H1 (cell line): ENCODE results near the gene ALPL. TPM values are rescaled to one million over a fixed set of nuclear protein-coding genes. Genes with fewer than 3 reads are reported as not detected.

Experiments used
- CTCF ChIA-PET: fragments of 300-600 bp; sonication (Branson Sonifier 250); formaldehyde crosslinking; loops from one replicate; lab custom pipeline; 2021; ENCODE audit not compliant: partially characterized antibody; lab: Charles Lee
- POLR2A ChIA-PET: fragments of 300-600 bp; sonication (Branson Sonifier 250); formaldehyde crosslinking; loops from one replicate; lab custom pipeline; 2021; ENCODE audit warnings: inconsistent platforms; ENCODE audit not compliant: partially characterized antibody; lab: Charles Lee
- DNase-seq, 2 experiments: peaks; one replicate each; pipeline versions ENCODE4 v3.0.0 to v3.0.0-alpha.2; 2010 to 2022; ENCODE audit warnings: low spot score in 2 of 2, low read depth in 1 of 2, mixed read lengths in 1 of 2
- FAIRE-seq: peaks from 2 replicates; lab custom pipeline; 2011; peaks lifted over from hg19 to GRCh38; lab: Jason Lieb, UNC
- H2AFZ ChIP-seq: 2 replicates; pipeline ENCODE4 v1.8.1; 2012; ENCODE audit warnings: low read length, inconsistent platforms
- H2AK5ac ChIP-seq: 2 replicates; pipeline ENCODE4 v1.6.1; 2013; ENCODE audit warnings: low read depth, low read length
- H2BK120ac ChIP-seq: replicated peaks from 2 replicates; pipeline ENCODE3; 2013; ENCODE audit warnings: low read depth, low read length, inconsistent platforms
- H2BK12ac ChIP-seq: 2 replicates; pipeline ENCODE4 v1.6.1; 2013; ENCODE audit warnings: low read depth, low read length
- H2BK15ac ChIP-seq: 2 replicates; pipeline ENCODE4 v1.6.1; 2013; ENCODE audit warnings: low read length
- H2BK20ac ChIP-seq: 2 replicates; pipeline ENCODE4 v1.6.1; 2013; ENCODE audit warnings: low read length
- H2BK5ac ChIP-seq: 2 replicates; pipeline ENCODE4 v1.6.1; 2013; ENCODE audit warnings: low read depth, low read length
- H3K14ac ChIP-seq: 2 replicates; pipeline ENCODE4 v1.6.1; 2013; ENCODE audit warnings: inconsistent platforms; ENCODE audit not compliant: insufficient read length
- H3K18ac ChIP-seq: 2 replicates; pipeline ENCODE4 v1.6.1; 2013; ENCODE audit warnings: low read length; ENCODE audit errors: extremely low read depth
- H3K23ac ChIP-seq: 2 replicates; pipeline ENCODE4 v1.6.1; 2013; ENCODE audit warnings: inconsistent platforms; ENCODE audit not compliant: insufficient read length
- H3K23me2 ChIP-seq: 2 replicates; pipeline ENCODE4 v1.6.1; 2013; ENCODE audit warnings: low read depth, low read length
- H3K27ac ChIP-seq: 2 replicates; pipeline ENCODE4 v1.6.1; 2011; ENCODE audit warnings: low read depth, low read length, inconsistent platforms
- H3K27me3 ChIP-seq, 4 experiments: replicated peaks in 1 of 4; 1 replicate in 1 of 4; 2 replicates in 3 of 4; pipeline versions ENCODE4 v1.6.1 to v1.8.1; 2011 to 2013; ENCODE audit warnings: low read length in 3 of 4, mild to moderate bottlenecking in 3 of 4, inconsistent platforms in 2 of 4, mixed read lengths in 2 of 4, moderate library complexity in 1 of 4; ENCODE audit not compliant: control insufficient read depth in 3 of 4, insufficient read depth in 3 of 4; ENCODE audit errors: extremely low read depth in 1 of 4
- H3K36me3 ChIP-seq, 4 experiments: 2 replicates each; pipeline versions ENCODE4 v1.6.1 to v1.8.1; 2011 to 2013; ENCODE audit warnings: mild to moderate bottlenecking in 4 of 4, low read length in 3 of 4, moderate library complexity in 2 of 4, control low read depth in 1 of 4, inconsistent platforms in 1 of 4; ENCODE audit not compliant: insufficient read depth in 4 of 4, control insufficient read depth in 2 of 4
- H3K4ac ChIP-seq: replicated peaks from 2 replicates; pipeline ENCODE3; 2013; ENCODE audit warnings: low read length, low read depth, mixed read lengths, inconsistent platforms; ENCODE audit not compliant: insufficient read length
- H3K4me1 ChIP-seq, 4 experiments: replicated peaks in 1 of 4; 1 replicate in 1 of 4; 2 replicates in 3 of 4; pipeline versions ENCODE4 v1.6.1 to v1.8.1; 2011 to 2013; ENCODE audit warnings: low read length in 3 of 4, inconsistent platforms in 2 of 4, mixed read lengths in 1 of 4; ENCODE audit not compliant: insufficient read depth in 4 of 4, control insufficient read depth in 3 of 4
- H3K4me2 ChIP-seq, 2 experiments: 2 replicates each; pipeline versions ENCODE4 v1.6.1 to v1.8.1; 2011 to 2013; ENCODE audit warnings: low read depth in 2 of 2, low read length in 2 of 2, control low read depth in 1 of 2, inconsistent platforms in 1 of 2, mild to moderate bottlenecking in 1 of 2; ENCODE audit not compliant: insufficient read depth in 1 of 2
- H3K4me3 ChIP-seq, 4 experiments: fragments of 200-600, 300-600 bp in 1 of 4; sonication (generic), shearing (Covaris generic), sonication (Bioruptor Twin) in 1 of 4; 2 replicates each; pipeline versions ENCODE4 v1.5.1 to v1.8.1; 2011 to 2016; ENCODE audit warnings: low read length in 4 of 4, low read depth in 3 of 4, control low read depth in 2 of 4, inconsistent platforms in 2 of 4, mild to moderate bottlenecking in 2 of 4, mixed read lengths in 1 of 4, moderate library complexity in 1 of 4; ENCODE audit not compliant: insufficient read depth in 2 of 4; ENCODE audit errors: extremely low read depth in 1 of 4
- H3K56ac ChIP-seq: replicated peaks from 2 replicates; pipeline ENCODE3; 2013; ENCODE audit warnings: low read depth, mild to moderate bottlenecking, mixed read lengths, low read length, inconsistent platforms; ENCODE audit not compliant: insufficient read length
- H3K79me1 ChIP-seq: 2 replicates; pipeline ENCODE4 v1.6.1; 2013; ENCODE audit warnings: low read depth, low read length, control low read depth
- H3K79me2 ChIP-seq, 2 experiments: 2 replicates each; pipeline versions ENCODE4 v1.6.1 to v1.8.1; 2012 to 2013; ENCODE audit warnings: low read length in 2 of 2, mild to moderate bottlenecking in 2 of 2, inconsistent platforms in 1 of 2; ENCODE audit not compliant: insufficient read depth in 2 of 2, control insufficient read depth in 1 of 2
- H3K9ac ChIP-seq, 4 experiments: replicated peaks in 1 of 4; 1 replicate in 1 of 4; 2 replicates in 3 of 4; pipeline versions ENCODE4 v1.6.1 to v1.8.1; 2011 to 2013; ENCODE audit warnings: low read depth in 3 of 4, low read length in 3 of 4, control low read depth in 2 of 4, mild to moderate bottlenecking in 2 of 4, moderate library complexity in 2 of 4, inconsistent platforms in 1 of 4; ENCODE audit errors: extremely low read depth in 1 of 4
- H3K9me3 ChIP-seq, 2 experiments: 2 replicates each; pipeline versions ENCODE4 v1.6.1 to v1.8.1; 2012 to 2013; ENCODE audit warnings: mild to moderate bottlenecking in 2 of 2, moderate library complexity in 2 of 2, control low read depth in 1 of 2, inconsistent platforms in 1 of 2, low read depth in 1 of 2, low read length in 1 of 2, mixed read lengths in 1 of 2; ENCODE audit not compliant: insufficient read depth in 2 of 2
- H4K20me1 ChIP-seq, 2 experiments: replicated peaks in 1 of 2; 2 replicates each; pipeline versions ENCODE3 to v1.8.1; 2011 to 2013; ENCODE audit warnings: inconsistent platforms in 2 of 2, low read length in 2 of 2, mild to moderate bottlenecking in 1 of 2; ENCODE audit not compliant: insufficient read depth in 2 of 2, control insufficient read depth in 1 of 2
- H4K5ac ChIP-seq: 2 replicates; pipeline ENCODE4 v1.6.1; 2013; ENCODE audit warnings: low read length, low read depth, mixed read lengths, inconsistent platforms; ENCODE audit not compliant: insufficient read length
- H4K8ac ChIP-seq: 2 replicates; pipeline ENCODE4 v1.8.0; 2013; ENCODE audit warnings: mild to moderate bottlenecking, moderate library complexity, low read length, inconsistent platforms; ENCODE audit not compliant: insufficient read depth; ENCODE audit errors: extremely low read depth
- H4K91ac ChIP-seq: replicated peaks from 2 replicates; pipeline ENCODE3; 2013; ENCODE audit warnings: low read length, mixed read lengths, inconsistent platforms; ENCODE audit not compliant: insufficient read length
- CREB1 ChIP-seq: IDR thresholded peaks from 2 replicates; pipeline ENCODE4 v1.6.1; 2012; ENCODE audit warnings: inconsistent platforms
- WGBS, 2 experiments: shearing (Covaris generic) in 1 of 2; methylation state at CpG; one replicate each; pipeline versions ENCODE4 v1.1.6 to v1.1.7; 2013 to 2015; ENCODE audit warnings: low lambda C conversion rate in 2 of 2, mixed read lengths in 2 of 2, inconsistent platforms in 1 of 2, low coverage in 1 of 2, missing lambda C conversion rate in 1 of 2; ENCODE audit not compliant: insufficient replicate concordance in 2 of 2, insufficient coverage in 1 of 2, insufficient read length in 1 of 2; ENCODE audit errors: extremely low coverage in 1 of 2, missing lambda C conversion rate in 1 of 2; 5-methylcytosine and 5-hydroxymethylcytosine counted together
- polyA plus RNA-seq, 7 experiments: library from polyadenylated mRNA; depleted of rRNA in 3 of 7; stranded (reverse) in 5 of 7; unstranded in 2 of 7; fragments of >200 nt in 5 of 7; fragments of 200-250 nt in 2 of 7; gene quantifications; 1 replicate in 5 of 7; 2 replicates in 1 of 7; 4 replicates in 1 of 7; pipeline versions ENCODE4 v1.2.1 to v1.2.3, GENCODE V29; 2011 to 2013; ENCODE audit warnings: missing spikeins in 2 of 7, mixed read lengths in 2 of 7
- total RNA-seq: library from RNA; stranded (reverse); fragmentation: NEBNext Ultra II Directional; extraction: Animal tissue kit (Norgen Biotek cat#: 25700); gene quantifications from 2 replicates; pipeline ENCODE4 v1.2.1, GENCODE V29; 2021

Gene ALPL
- total and polyA plus RNA-seq, 2 of the 8 experiments (the other 6 are each of a cell fraction or from before 2014, with no cell fraction given): 175 to 362 TPM

DNA sequence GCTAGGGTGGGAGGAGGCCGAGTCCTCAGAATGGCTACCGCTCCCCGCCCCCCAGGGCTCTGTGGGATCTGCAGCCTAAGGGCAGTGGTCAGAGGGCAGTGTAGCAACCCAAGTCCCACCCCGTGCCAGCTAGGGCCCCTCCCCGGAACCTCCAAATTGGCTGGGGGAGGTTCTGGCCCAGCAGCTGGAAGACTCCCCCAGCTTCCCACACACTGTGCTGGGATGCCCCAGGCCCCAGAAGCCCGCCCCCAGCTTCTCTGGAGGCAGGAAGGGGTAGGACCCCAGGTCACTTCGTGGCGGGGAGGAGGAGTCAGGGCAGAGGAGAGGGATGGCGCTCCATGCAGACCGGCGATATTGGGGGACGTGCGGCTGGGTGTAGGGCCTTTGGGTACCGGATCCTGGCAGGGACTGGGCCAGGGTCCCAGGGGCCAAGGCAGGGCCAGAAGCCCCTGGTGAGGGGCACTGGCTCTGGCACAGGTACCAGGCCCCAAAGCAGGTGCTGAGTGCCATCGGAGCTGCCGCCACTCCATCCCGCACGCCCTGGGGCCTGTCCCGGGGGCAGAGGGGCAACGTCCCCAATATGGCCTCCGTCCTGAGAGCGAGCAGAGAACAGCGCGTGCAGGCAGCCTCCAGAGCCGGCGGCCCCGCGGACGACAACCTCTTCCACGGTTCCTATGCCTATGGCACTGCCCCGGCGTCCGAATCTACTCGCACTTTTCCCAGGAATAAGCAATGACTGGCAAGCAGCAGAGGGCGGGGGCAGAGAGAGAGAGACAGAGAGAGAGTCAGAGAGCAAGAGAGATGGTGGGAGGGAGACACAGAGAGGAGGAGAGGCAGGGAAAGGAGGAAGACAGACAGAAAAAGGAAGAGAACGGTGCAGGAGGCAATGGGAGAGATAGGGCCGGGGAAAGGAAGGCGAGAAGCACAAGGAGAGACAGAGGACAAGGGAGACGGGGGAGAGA, 94.2 kb downstream of the ALPL start:
- no peak overlapping the region for H3K23ac ChIP-seq
- no peak overlapping the region; the same call in 1 of the 2 replicates for H2BK12ac ChIP-seq
- no peak overlapping the region for H3K14ac ChIP-seq
- 0 out of 2 replicates have a peak overlapping the region, but pooled peaks have one; percentile 39 for H2AK5ac ChIP-seq
- no peak overlapping the region for H4K5ac ChIP-seq
- H3K79me1 ChIP-seq: peaks cover 2% of the 10 kb centered on the region; the same call in 1 of the 2 replicates
- peaks cover 5% of the 10 kb centered on the region; the same call in 1 of the 2 replicates for H3K23me2 ChIP-seq
- no peaks in the 10 kb centered on the region for H3K79me2 ChIP-seq
- H3K36me3 ChIP-seq: no peaks in the 10 kb centered on the region
- no peak overlapping the region for H2BK15ac ChIP-seq
- peaks cover 2 to 7% (median 3%) of the 10 kb centered on the region in 4 experiments; a peak in 6 of 7 replicates for H3K4me1 ChIP-seq
- no peak overlapping the region for H2BK20ac ChIP-seq
- no peak overlapping the region for H3K18ac ChIP-seq
- no peak for FAIRE-seq
- no peak for DNase-seq
- H3K27me3 ChIP-seq: no peaks in the 10 kb centered on the region
- peaks cover 0 to 4% of the 10 kb centered on the region in 2 experiments for H4K20me1 ChIP-seq
- H3K9me3 ChIP-seq: no peaks in the 10 kb centered on the region
- POLR2A ChIA-PET: interaction anchor here (0.9 to 1.3 kb wide), 2 partner anchors 19 to 57 kb away, joined by 3 to 4 read pairs; no protein-coding TSS in a partner anchor
- no peak overlapping the region for H3K27ac ChIP-seq
- H2AFZ ChIP-seq: no peak overlapping the region
- H3K4me2 ChIP-seq: no peak overlapping the region
- H3K56ac ChIP-seq: no peak overlapping the region
- no peak overlapping the region for H3K4ac ChIP-seq
- peak overlapping the region; percentile 54 for H4K91ac ChIP-seq
- H3K4me3 ChIP-seq: no peak overlapping the region
- 90% methylated on average over 28 of the region's 39 CpGs; no CpG with 5 or more reads in 1 of the 2 experiments for WGBS, 2 experiments
- CTCF ChIA-PET: interaction anchor here (1.1 to 1.6 kb wide), 3 partner anchors 9 to 31 kb away, joined by 3 to 6 read pairs (median 3); no protein-coding TSS in a partner anchor
- H3K9ac ChIP-seq: no peak overlapping the region
- H4K8ac ChIP-seq: no peak overlapping the region; the same call in 1 of the 2 replicates
- 0 out of 2 replicates have a peak overlapping the region, but pooled peaks have one; percentile 24 for H2BK5ac ChIP-seq
- H2BK120ac ChIP-seq: no peak overlapping the region
- TF ChIP-seq CREB1: no peak
